Activated CD8-positive, alpha-beta T cell treated with anti-CD3 and anti-CD28 coated beads, Interleukin-2, amount 10 ng/mL, durations not matched to agents 7 days and 5 days (primary cell): ENCODE measurements around the gene TCN2. TPM values are rescaled to one million over a fixed set of nuclear protein-coding genes. Genes with fewer than 3 reads are reported as not detected.

Source experiments
- ATAC-seq: fragments of 150-1000 bp; cut with Tn5 transposase; one replicate; pipeline ENCODE4 v1.10.0; 2021; ENCODE audit warnings: moderate library complexity
- CTCF ChIA-PET: fragments of 350-600 bp; sonication (Branson Sonifier 250); formaldehyde crosslinking; loops from one replicate; lab custom pipeline; 2021; ENCODE audit warnings: antibody characterized with exemption; lab: Charles Lee
- POLR2A ChIA-PET: fragments of 350-600 bp; sonication (Branson Sonifier 250); formaldehyde crosslinking; loops from one replicate; lab custom pipeline; 2021; ENCODE audit warnings: antibody characterized with exemption; lab: Charles Lee
- DNase-seq: peaks from one replicate; pipeline ENCODE4 v3.0.0-alpha.2; 2020
- H3K27ac Mint-ChIP-seq: one replicate; pipeline ENCODE4 v1.8.0; 2021; ENCODE audit warnings: mild to moderate bottlenecking, mixed read lengths
- H3K27me3 Mint-ChIP-seq: one replicate; pipeline ENCODE4 v1.8.0; 2021; ENCODE audit warnings: low read depth, mixed read lengths
- H3K36me3 Mint-ChIP-seq: one replicate; pipeline ENCODE4 v1.8.0; 2021; ENCODE audit warnings: low read depth, mixed read lengths
- H3K4me1 Mint-ChIP-seq: one replicate; pipeline ENCODE4 v1.8.0; 2021; ENCODE audit warnings: low read depth, mixed read lengths
- H3K4me3 Mint-ChIP-seq: one replicate; pipeline ENCODE4 v1.8.0; 2021; ENCODE audit warnings: mild to moderate bottlenecking, mixed read lengths
- H3K9me3 Mint-ChIP-seq: one replicate; pipeline ENCODE4 v1.8.0; 2022; ENCODE audit warnings: mixed read lengths; ENCODE audit not compliant: insufficient read depth
- total RNA-seq, 2 experiments: library from RNA; stranded (reverse); gene quantifications; one replicate each; pipeline ENCODE4 v1.2.3, GENCODE V29; 2021

TCN2 gene
- total RNA-seq, 2 experiments from 2014 or later: 0.24 to 0.34 TPM

GRCh38 chr22:30568137-30568805 lies 38.7 kb upstream of the TCN2 start:
- no peak overlapping the region for H3K4me3 Mint-ChIP-seq
- ChIA-PET CTCF (no interaction called here), POLR2A (no interaction called here)
- no peaks in the 10 kb centered on the region for H3K4me1 Mint-ChIP-seq
- no peak overlapping the region for H3K27ac Mint-ChIP-seq
- DNase-seq (no peak), ATAC-seq (no peak)
- H3K36me3 Mint-ChIP-seq: no peaks in the 10 kb centered on the region
- H3K27me3 Mint-ChIP-seq: peaks cover 5% of the 10 kb centered on the region
- no peaks in the 10 kb centered on the region for H3K9me3 Mint-ChIP-seq

- DNase-seq (no peak), ATAC-seq (no peak)
- Mint-ChIP-seq H3K4me1 (no peaks in the 10 kb centered on the region), H3K27ac (no peak overlapping the region), H3K9me3 (no peaks in the 10 kb centered on the region), H3K36me3 (no peaks in the 10 kb centered on the region), H3K27me3 (peaks cover 9% of the 10 kb centered on the region), H3K4me3 (no peak overlapping the region)
- ChIA-PET POLR2A (no interaction called here), CTCF (no interaction called here)
Observed at GRCh38 chr22:30569674-30570202, 37.2 kb upstream of the TCN2 start.

GRCh38 chr22:30572210-30572609 lies 34.8 kb upstream of the TCN2 start:
- H3K4me1 Mint-ChIP-seq: peaks cover 3% of the 10 kb centered on the region
- H3K4me3 Mint-ChIP-seq: no peak overlapping the region
- no peaks in the 10 kb centered on the region for H3K9me3 Mint-ChIP-seq
- peaks cover 16% of the 10 kb centered on the region for H3K36me3 Mint-ChIP-seq
- no peak overlapping the region for H3K27ac Mint-ChIP-seq
- CTCF ChIA-PET: no interaction called here
- no peak for DNase-seq
- POLR2A ChIA-PET: no interaction called here
- ATAC-seq: no peak
- peaks cover 6% of the 10 kb centered on the region for H3K27me3 Mint-ChIP-seq

- ChIA-PET POLR2A (interaction anchor here (0.6 kb wide), 1 partner anchor 1016 kb away, joined by 3 read pairs; no protein-coding TSS in a partner anchor), CTCF (no interaction called here)
- Mint-ChIP-seq H3K4me3 (no peak overlapping the region), H3K4me1 (peaks cover 3% of the 10 kb centered on the region), H3K9me3 (no peaks in the 10 kb centered on the region), H3K27me3 (peaks cover 6% of the 10 kb centered on the region), H3K36me3 (peaks cover 22% of the 10 kb centered on the region), H3K27ac (no peak overlapping the region)
- no peak for DNase-seq
- ATAC-seq: no peak
Observed at GRCh38 chr22:30572840-30573593, 34.0 kb upstream of the TCN2 start.

GRCh38 chr22:30573594-30574094 lies 33.3 kb upstream of the TCN2 start:
- DNase-seq: no peak
- ChIA-PET POLR2A (no interaction called here), CTCF (interaction anchor here (0.6 to 0.7 kb wide), 2 partner anchors 31 to 63 kb away, joined by 3 read pairs; no protein-coding TSS in a partner anchor)
- Mint-ChIP-seq H3K9me3 (no peaks in the 10 kb centered on the region), H3K27ac (no peak overlapping the region), H3K4me3 (no peak overlapping the region), H3K36me3 (peaks cover 24% of the 10 kb centered on the region), H3K4me1 (peaks cover 3% of the 10 kb centered on the region), H3K27me3 (peaks cover 6% of the 10 kb centered on the region)
- ATAC-seq: no peak

- DNase-seq (no peak), ATAC-seq (no peak)
- POLR2A ChIA-PET: no interaction called here
- H3K27me3 Mint-ChIP-seq: peaks cover 6% of the 10 kb centered on the region
- H3K36me3 Mint-ChIP-seq: peaks cover 31% of the 10 kb centered on the region
- H3K27ac Mint-ChIP-seq: no peak within 1 kb of the TSS
- CTCF ChIA-PET: interaction anchor here (0.6 to 0.7 kb wide), 2 partner anchors 30 to 63 kb away, joined by 3 read pairs; no protein-coding TSS in a partner anchor
- no peaks in the 10 kb centered on the region for H3K9me3 Mint-ChIP-seq
- no peak within 1 kb of the TSS for H3K4me3 Mint-ChIP-seq
- H3K4me1 Mint-ChIP-seq: peaks cover 3% of the 10 kb centered on the region
Observed at GRCh38 chr22:30574095-30574981, 32.6 kb upstream of the TCN2 start, which contains the start of gene GAL3ST1. GAL3ST1 (minus strand) TSS chr22:30574665; CDS start chr22:30557392, 17,273 bp downstream.

GRCh38 chr22:30574997-30575671 lies 31.8 kb upstream of the TCN2 start:
- ChIA-PET POLR2A (no interaction called here), CTCF (no interaction called here)
- no peak for DNase-seq
- no peak overlapping the region for H3K4me3 Mint-ChIP-seq
- no peak overlapping the region for H3K27ac Mint-ChIP-seq
- peaks cover 6% of the 10 kb centered on the region for H3K27me3 Mint-ChIP-seq
- no peak for ATAC-seq
- H3K36me3 Mint-ChIP-seq: peaks cover 37% of the 10 kb centered on the region
- H3K9me3 Mint-ChIP-seq: no peaks in the 10 kb centered on the region
- peaks cover 3% of the 10 kb centered on the region for H3K4me1 Mint-ChIP-seq

- ChIA-PET POLR2A (no interaction called here), CTCF (no interaction called here)
- Mint-ChIP-seq H3K36me3 (peaks cover 42% of the 10 kb centered on the region), H3K27ac (no peak overlapping the region), H3K27me3 (peaks cover 6% of the 10 kb centered on the region), H3K4me3 (no peak overlapping the region), H3K4me1 (peaks cover 3% of the 10 kb centered on the region), H3K9me3 (no peaks in the 10 kb centered on the region)
- DNase-seq (no peak), ATAC-seq (no peak)
Observed at GRCh38 chr22:30575859-30576258, 31.1 kb upstream of the TCN2 start.

GRCh38 chr22:30578481-30578880 lies 28.5 kb upstream of the TCN2 start:
- ATAC-seq (no peak), DNase-seq (no peak)
- Mint-ChIP-seq H3K9me3 (no peaks in the 10 kb centered on the region), H3K27me3 (peaks cover 3% of the 10 kb centered on the region), H3K27ac (no peak overlapping the region), H3K4me1 (peaks cover 3% of the 10 kb centered on the region), H3K4me3 (no peak overlapping the region), H3K36me3 (peaks cover 45% of the 10 kb centered on the region)
- POLR2A ChIA-PET: no interaction called here
- CTCF ChIA-PET: no interaction called here

- ATAC-seq (no peak), DNase-seq (no peak)
- Mint-ChIP-seq H3K4me3 (no peak overlapping the region), H3K9me3 (no peaks in the 10 kb centered on the region), H3K36me3 (peaks cover 54% of the 10 kb centered on the region), H3K27me3 (no peaks in the 10 kb centered on the region), H3K27ac (no peak overlapping the region), H3K4me1 (no peaks in the 10 kb centered on the region)
- POLR2A ChIA-PET: no interaction called here
- CTCF ChIA-PET: no interaction called here
Observed at GRCh38 chr22:30580896-30581295, 26.1 kb upstream of the TCN2 start.

GRCh38 chr22:30582051-30582450 lies 24.9 kb upstream of the TCN2 start:
- H3K4me1 Mint-ChIP-seq: no peaks in the 10 kb centered on the region
- no peak for ATAC-seq
- ChIA-PET CTCF (interaction anchor here (2.0 kb wide), 1 partner anchor 19 kb away, joined by 4 read pairs; no protein-coding TSS in a partner anchor), POLR2A (no interaction called here)
- no peak overlapping the region for H3K4me3 Mint-ChIP-seq
- DNase-seq: no peak
- peaks cover 55% of the 10 kb centered on the region for H3K36me3 Mint-ChIP-seq
- no peak overlapping the region for H3K27ac Mint-ChIP-seq
- H3K9me3 Mint-ChIP-seq: no peaks in the 10 kb centered on the region
- H3K27me3 Mint-ChIP-seq: no peaks in the 10 kb centered on the region
